Measurements from ENCODE around the gene GC. TPM values are rescaled to one million over a fixed set of nuclear protein-coding genes. Genes with fewer than 3 reads are reported as not detected.

The GC gene
- not detected in 2 replicates for total RNA-seq (2014; rRNA removed; shearing (Covaris generic))
- polyA plus RNA-seq (2016; fragmentation: Nextera tagmentation; extraction: Ambion mirVana): not detected in 2 replicates

- H3K36me3 ChIP-seq (ENCODE audit: low read depth): no peaks in the 10 kb centered on the region
- H3K4me1 ChIP-seq (ENCODE audit: insufficient read depth): no peaks in the 10 kb centered on the region
- in situ Hi-C loops (cut with MboI): no loop called here
- H3K4me2 ChIP-seq (ENCODE audit: unreplicated experiment): no peak within 1 kb of the TSS
- no peak within 1 kb of the TSS for H2AFZ ChIP-seq
- no peak for TF ChIP-seq EZH2 (IDR thresholded peaks at IDR 0.05; ENCODE audit: insufficient read depth, poor library complexity, severe bottlenecking)
- TF ChIP-seq EZH2phosphoT487 (IDR thresholded peaks at IDR 0.05; ENCODE audit: insufficient read depth, low read depth): no peak
- no peaks in the 10 kb centered on the region for H3F3A ChIP-seq (ENCODE audit: insufficient read depth)
- DNase-seq: no peak
- H3K9me2 ChIP-seq (ENCODE audit: insufficient read depth): no peaks in the 10 kb centered on the region
- H3K9ac ChIP-seq: no peak within 1 kb of the TSS
- no peaks in the 10 kb centered on the region for H4K20me1 ChIP-seq (ENCODE audit: insufficient read depth)
- H3K79me2 ChIP-seq (ENCODE audit: insufficient read depth): no peaks in the 10 kb centered on the region
- H3K27ac ChIP-seq: no peak within 1 kb of the TSS
- H3K4me3 ChIP-seq: no peak within 1 kb of the TSS
- H3K27me3 ChIP-seq (replicated peaks; ENCODE audit: insufficient read depth): no peaks in the 10 kb centered on the region
- H3K9me3 ChIP-seq (ENCODE audit: low read depth): no peaks in the 10 kb centered on the region
These were observed at the start of gene GC for GRCh38 chr4:71783972-71784371. TSS of gene GC (minus strand) at chr4:71784079. CDS start at chr4:71784018, 61 bp downstream.

- H3K9me2 ChIP-seq (ENCODE audit: insufficient read depth): no peaks in the 10 kb centered on the region
- H2AFZ ChIP-seq: no peak overlapping the region
- H3F3A ChIP-seq (ENCODE audit: insufficient read depth): no peaks in the 10 kb centered on the region
- no peaks in the 10 kb centered on the region for H3K27me3 ChIP-seq (replicated peaks; ENCODE audit: insufficient read depth)
- WGBS, 2 experiments (ENCODE audit: low coverage in 1 of 2, low lambda C conversion rate in 2 of 2, missing lambda C conversion rate in 2 of 2): 26 to 27% methylated on average over 10 of the region's 10 CpGs
- H3K4me1 ChIP-seq (ENCODE audit: insufficient read depth): no peaks in the 10 kb centered on the region
- no peak overlapping the region for H3K27ac ChIP-seq
- no peak overlapping the region for H3K9ac ChIP-seq
- no peaks in the 10 kb centered on the region for H3K79me2 ChIP-seq (ENCODE audit: insufficient read depth)
- in situ Hi-C loops (cut with MboI): no loop called here
- no peaks in the 10 kb centered on the region for H4K20me1 ChIP-seq (ENCODE audit: insufficient read depth)
- H3K4me2 ChIP-seq (ENCODE audit: unreplicated experiment): no peak overlapping the region
- DNase-seq: no peak
- no peaks in the 10 kb centered on the region for H3K36me3 ChIP-seq (ENCODE audit: low read depth)
- TF ChIP-seq EZH2phosphoT487 (IDR thresholded peaks at IDR 0.05; ENCODE audit: insufficient read depth, low read depth) (no peak), EZH2 (IDR thresholded peaks at IDR 0.05; ENCODE audit: insufficient read depth, poor library complexity, severe bottlenecking) (no peak)
- no peak overlapping the region for H3K4me3 ChIP-seq
- no peaks in the 10 kb centered on the region for H3K9me3 ChIP-seq (ENCODE audit: low read depth)
These were observed 49.5 kb upstream of the GC start for GRCh38 chr4:71833232-71833900.

GRCh38 chr4:71832049-71832448, 48.2 kb upstream of the GC start:
- Histone ChIP-seq H2AFZ (no peak overlapping the region), H3K27ac (no peak overlapping the region), H4K20me1 (ENCODE audit: insufficient read depth) (no peaks in the 10 kb centered on the region), H3K4me1 (ENCODE audit: insufficient read depth) (no peaks in the 10 kb centered on the region), H3K4me2 (ENCODE audit: unreplicated experiment) (no peak overlapping the region), H3F3A (ENCODE audit: insufficient read depth) (no peaks in the 10 kb centered on the region), H3K27me3 (replicated peaks; ENCODE audit: insufficient read depth) (no peaks in the 10 kb centered on the region), H3K36me3 (ENCODE audit: low read depth) (no peaks in the 10 kb centered on the region), H3K9me3 (ENCODE audit: low read depth) (no peaks in the 10 kb centered on the region), H3K9ac (no peak overlapping the region), H3K4me3 (no peak overlapping the region), H3K9me2 (ENCODE audit: insufficient read depth) (no peaks in the 10 kb centered on the region), H3K79me2 (ENCODE audit: insufficient read depth) (no peaks in the 10 kb centered on the region)
- TF ChIP-seq EZH2phosphoT487 (IDR thresholded peaks at IDR 0.05; ENCODE audit: insufficient read depth, low read depth) (no peak), EZH2 (IDR thresholded peaks at IDR 0.05; ENCODE audit: insufficient read depth, poor library complexity, severe bottlenecking) (no peak)
- 0 to 5% methylated on average over 3 of the region's 3 CpGs for WGBS, 2 experiments (ENCODE audit: low coverage in 1 of 2, low lambda C conversion rate in 2 of 2, missing lambda C conversion rate in 2 of 2)
- DNase-seq: no peak
- in situ Hi-C loops (cut with MboI): no loop called here

- DNase-seq: no peak
- no peaks in the 10 kb centered on the region for H4K20me1 ChIP-seq (ENCODE audit: insufficient read depth)
- in situ Hi-C loops (cut with MboI): no loop called here
- no peaks in the 10 kb centered on the region for H3K36me3 ChIP-seq (ENCODE audit: low read depth)
- 25 to 30% methylated on average over 4 of the region's 4 CpGs for WGBS, 2 experiments (ENCODE audit: low coverage in 1 of 2, low lambda C conversion rate in 2 of 2, missing lambda C conversion rate in 2 of 2)
- H3K27me3 ChIP-seq (replicated peaks; ENCODE audit: insufficient read depth): no peaks in the 10 kb centered on the region
- no peaks in the 10 kb centered on the region for H3K9me3 ChIP-seq (ENCODE audit: low read depth)
- no peaks in the 10 kb centered on the region for H3K4me1 ChIP-seq (ENCODE audit: insufficient read depth)
- TF ChIP-seq EZH2 (IDR thresholded peaks at IDR 0.05; ENCODE audit: insufficient read depth, poor library complexity, severe bottlenecking) (no peak), EZH2phosphoT487 (IDR thresholded peaks at IDR 0.05; ENCODE audit: insufficient read depth, low read depth) (no peak)
- H2AFZ ChIP-seq: no peak overlapping the region
- H3F3A ChIP-seq (ENCODE audit: insufficient read depth): no peaks in the 10 kb centered on the region
- H3K79me2 ChIP-seq (ENCODE audit: insufficient read depth): no peaks in the 10 kb centered on the region
- no peak overlapping the region for H3K4me2 ChIP-seq (ENCODE audit: unreplicated experiment)
- no peak overlapping the region for H3K9ac ChIP-seq
- H3K27ac ChIP-seq: no peak overlapping the region
- no peak overlapping the region for H3K4me3 ChIP-seq
- H3K9me2 ChIP-seq (ENCODE audit: insufficient read depth): no peaks in the 10 kb centered on the region
These were observed 46.8 kb upstream of the GC start for GRCh38 chr4:71830497-71831190.

Measured in GM23248 (cell line).